NOMO-1 treated with DMSO at 0.1 percent for 48 hours (cell line): ENCODE results near the gene SH3RF3.

Experiments used
- DNase-seq: peaks from one replicate; lab custom pipeline; 2025; ENCODE audit not compliant: unreplicated experiment; lab: John Stamatoyannopoulos, UW

Gene SH3RF3

DNA sequence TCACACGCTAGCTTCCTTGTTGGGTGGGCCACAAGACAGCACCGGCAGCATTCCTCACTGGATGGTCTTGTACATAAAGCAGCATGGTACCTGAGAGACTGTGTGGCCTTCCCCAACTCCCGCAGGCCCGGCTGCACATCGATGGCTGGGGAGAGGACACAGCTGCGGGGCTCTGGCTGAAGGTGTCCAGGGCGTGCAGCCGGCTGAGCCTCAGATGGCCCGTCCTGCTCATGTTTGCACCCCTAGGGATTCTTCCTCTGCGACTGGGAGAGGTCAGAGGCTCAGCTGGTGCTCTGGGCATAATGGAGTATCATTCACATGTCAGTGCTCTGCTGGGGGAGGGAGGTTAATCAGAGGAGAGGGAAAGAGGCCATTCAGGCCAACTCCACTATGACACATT is 276.9 kb downstream of the SH3RF3 start:
- no peak for DNase-seq

DNA sequence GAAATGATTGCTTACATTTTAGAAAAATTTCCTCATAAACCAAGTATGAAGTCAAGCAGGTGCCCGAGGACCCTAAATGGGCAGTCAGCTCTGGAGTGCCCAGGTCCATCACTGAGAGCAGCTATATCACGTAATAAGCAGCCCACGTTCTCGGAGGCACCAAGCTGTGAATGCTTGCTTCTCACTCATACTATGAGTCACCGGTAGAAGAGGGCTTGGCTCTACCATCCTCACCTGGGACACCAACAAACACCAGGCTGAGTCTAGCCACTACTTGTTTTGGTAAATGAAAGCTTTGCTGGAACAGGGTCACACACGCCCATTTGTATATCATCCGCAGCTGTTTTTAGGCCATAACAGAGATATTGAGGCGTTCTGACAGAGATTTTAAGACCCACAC is 277.3 kb downstream of the SH3RF3 start:
- no peak for DNase-seq

DNA sequence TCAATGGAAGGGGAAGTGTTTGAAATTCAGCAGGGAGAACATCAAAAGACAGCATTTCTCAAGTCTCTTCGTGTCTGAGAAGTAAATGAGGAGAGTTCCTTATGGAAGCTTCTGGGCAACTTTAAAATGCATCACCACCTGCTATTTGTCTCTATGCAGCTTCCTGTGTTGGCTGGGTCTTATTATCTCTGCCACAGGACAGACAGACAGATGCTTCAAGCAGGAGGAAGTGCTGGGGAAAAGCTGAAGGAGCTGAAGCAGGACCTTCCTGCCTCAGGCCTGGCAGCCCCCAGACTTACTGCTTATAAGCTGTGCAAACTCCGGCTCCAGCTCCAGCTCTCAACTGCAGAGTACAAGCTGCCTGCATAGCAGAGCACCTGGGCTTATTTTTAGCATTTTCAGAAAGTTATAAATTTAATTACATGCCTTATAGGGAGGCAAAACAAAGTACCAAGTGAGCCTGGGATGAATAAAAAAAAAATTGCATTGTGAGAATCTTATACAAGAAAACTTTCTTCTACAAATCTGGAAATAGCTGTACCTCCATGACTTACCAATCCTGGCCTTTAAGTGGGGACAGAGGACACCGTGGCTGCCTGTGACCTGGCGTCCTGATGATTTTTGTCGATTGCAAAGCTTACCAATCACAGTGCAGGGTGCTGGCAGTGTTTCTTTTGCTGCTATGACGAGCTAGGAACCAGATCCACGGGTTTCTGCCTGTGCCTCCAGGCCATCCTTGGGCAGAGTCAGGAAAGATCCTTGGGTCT is 278.5 kb downstream of the SH3RF3 start:
- no peak for DNase-seq

DNA sequence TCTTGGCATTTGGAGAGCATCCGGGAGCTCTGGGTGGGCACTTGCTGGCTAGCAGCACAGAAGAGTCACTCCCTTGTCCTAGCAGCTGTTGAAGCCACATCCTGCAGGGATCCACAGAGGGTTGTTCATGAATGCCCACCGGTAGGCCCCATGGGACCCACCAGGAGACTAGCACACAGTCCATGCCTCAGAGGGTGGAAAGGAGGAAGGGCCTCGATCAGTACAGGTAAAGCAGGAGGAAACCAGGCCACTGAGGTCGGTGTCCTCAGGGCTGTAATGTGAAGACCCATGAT is 279.0 kb downstream of the SH3RF3 start:
- DNase-seq: no peak

DNA sequence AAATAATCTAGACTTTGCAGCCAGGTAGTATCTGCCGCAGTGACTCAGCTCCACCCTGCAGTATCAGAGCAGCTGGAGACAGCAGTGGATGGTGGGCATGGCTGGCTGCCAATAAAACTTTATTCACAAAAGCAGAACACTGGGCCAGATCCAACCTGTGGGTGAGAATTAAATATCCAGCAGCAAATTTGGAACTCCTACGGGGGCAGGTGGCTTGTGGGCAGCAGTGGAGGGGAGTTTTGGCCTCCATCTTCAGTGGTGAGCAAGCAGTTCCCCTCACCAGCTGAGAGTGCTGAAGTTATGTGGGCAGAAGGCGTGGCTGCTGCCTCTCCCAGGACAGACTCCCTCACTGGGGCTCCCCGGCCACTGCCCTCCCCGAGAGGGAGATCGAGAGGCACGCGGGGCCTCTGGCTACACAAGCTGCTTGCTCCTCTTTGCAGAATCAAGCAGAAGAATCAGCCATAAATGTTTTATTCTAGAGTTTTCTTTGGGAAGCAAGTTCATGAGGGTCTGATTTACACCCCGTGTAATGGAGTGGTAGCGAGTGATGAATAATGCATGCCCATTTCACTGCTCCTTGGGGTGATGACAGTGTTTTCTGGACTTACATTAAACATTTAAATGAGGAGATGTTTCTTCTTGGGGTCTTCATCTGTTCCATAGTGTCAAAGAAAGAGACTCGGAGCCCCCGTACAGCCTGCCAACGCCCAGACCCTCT is 280.5 kb downstream of the SH3RF3 start:
- no peak for DNase-seq

DNA sequence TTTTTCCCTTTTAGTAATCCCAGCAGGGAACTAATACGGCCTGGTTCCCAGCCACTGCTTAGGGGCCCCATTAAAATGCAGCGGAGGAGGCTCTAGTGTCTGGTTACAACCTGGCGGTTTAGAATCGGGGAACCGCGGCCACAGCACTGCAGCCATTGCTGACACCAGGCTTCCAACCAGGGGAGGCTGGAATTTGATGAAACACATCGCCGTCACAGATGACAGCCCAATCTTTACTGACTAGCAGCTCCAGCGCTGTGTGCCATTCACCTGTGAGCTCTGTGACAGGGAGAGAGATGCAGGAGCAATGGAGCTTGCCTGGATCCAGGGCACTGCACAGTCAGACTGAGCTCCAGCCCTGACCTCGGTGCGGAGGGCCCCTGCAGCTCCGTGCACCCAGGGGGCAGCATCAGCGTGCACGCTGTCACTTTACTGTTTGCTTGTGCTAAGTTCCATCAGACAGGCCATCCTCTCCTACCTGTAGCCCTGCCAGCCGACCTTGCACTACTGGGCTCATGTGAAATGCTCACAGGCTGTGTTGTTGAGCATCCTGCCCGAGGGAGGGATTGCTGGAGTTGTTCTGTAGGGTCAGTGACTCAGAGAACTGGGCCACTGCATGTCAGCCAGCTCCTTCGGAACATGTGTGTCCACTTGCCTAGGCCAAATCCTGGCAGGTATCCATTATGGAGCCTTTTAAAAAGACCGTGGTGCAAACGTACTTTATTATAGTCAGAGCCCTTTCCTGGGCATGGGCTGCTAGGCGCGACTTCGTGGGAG is 281.2 kb downstream of the SH3RF3 start:
- DNase-seq: no peak

DNA sequence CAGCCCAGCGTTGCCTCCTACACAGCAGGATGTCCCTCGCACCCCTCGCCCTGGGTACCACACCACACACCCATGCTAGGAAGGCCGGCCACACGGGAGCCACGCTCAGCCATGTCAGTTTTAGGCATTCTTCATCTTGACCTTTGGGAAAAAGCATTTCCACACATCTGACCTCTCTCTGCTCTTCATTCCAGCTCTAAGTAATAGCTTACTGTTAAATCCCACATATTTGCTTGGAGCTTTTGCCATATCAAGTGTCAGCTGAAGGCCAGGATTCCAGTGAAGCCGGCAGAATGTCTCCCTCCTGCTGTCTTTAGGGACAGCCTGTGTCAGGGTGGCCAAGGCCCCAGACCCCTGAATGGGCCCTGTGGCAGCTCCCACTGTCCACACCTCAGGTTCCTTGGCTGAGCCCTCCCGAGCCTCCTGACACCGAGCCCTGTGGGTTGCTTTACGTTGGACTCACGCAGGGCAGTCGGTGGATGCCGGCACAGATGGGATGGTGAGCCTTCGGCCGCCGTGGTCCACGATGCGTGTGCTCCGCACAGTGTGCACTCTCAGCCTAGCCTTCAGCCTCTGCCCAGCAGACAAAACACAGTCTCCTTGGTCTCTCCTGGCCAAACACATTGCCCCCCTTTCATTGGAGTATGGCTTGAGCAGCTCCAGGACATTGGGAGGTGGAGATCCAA is 282.8 kb downstream of the SH3RF3 start:
- DNase-seq: no peak

DNA sequence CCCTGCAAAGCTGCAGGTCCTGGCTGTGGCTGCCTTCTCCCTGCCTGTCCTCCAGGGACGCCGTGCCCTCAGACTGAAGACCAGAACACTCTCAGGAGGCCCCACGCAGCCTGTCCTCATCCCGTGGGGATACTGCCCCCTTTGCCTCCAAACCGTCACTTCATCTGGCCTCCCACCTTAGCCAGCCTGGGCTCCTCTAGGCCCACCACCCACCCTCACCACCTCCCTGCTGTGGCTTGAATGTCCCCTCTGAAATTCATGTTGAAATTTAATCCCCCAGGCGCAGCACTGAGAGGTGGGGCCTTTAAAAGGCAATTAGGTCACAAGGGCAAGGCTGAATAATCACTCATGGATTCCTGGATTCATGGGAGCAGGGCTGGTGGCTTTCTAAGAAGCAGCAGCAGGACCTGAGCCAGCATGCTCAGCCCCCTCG is 286.6 kb downstream of the SH3RF3 start:
- DNase-seq: no peak

DNA sequence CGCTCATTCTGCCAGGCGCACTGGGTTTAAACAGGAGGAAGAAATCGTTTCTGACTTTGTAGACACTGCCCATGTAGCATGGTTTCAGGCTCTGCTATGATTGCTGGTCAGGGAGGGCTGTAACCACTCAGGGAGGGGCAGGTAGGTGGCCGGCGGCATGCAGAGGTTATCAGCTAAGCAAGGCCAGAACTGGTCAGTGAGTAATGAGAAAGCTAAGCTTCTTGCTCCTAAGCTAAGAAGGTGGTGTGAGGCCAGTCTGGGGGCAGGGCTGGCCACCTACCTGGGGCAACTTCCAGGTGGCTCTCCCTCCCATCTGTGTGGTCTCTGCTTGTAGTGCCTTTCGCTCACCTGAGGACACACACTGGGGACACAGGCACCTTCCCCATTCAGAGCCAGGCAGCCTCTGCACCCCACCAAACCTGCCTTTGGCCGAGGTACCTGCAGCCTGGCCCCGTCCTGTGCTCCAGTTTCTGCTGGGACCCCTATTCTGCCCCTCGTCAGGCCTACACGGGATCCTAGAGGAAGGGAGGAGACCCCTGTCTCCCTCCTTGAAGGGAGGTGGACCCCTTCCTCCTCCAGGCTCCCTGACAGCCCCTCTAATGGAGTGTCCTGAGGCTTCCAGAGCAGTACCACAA is 288.8 kb downstream of the SH3RF3 start:
- DNase-seq: no peak

DNA sequence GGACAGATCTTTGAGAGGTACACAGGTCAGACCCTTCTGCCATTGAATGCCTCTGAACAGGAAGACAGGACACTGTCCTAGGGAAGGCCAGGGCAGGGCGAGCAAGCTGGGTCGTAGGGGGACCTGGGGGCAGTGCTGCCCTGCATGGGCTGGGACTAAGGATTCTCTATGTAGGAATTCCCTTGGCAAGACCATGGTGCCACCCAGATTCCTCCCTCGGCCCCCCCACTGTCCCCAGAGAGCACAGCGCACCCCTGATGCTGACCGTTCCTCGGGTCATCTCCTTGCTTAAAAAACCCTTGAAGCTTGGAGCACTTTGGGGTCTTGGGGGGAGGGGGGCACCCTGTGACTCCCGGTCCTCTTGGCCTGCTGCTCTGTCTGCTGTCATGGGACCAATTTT is 289.7 kb downstream of the SH3RF3 start:
- DNase-seq: no peak

DNA sequence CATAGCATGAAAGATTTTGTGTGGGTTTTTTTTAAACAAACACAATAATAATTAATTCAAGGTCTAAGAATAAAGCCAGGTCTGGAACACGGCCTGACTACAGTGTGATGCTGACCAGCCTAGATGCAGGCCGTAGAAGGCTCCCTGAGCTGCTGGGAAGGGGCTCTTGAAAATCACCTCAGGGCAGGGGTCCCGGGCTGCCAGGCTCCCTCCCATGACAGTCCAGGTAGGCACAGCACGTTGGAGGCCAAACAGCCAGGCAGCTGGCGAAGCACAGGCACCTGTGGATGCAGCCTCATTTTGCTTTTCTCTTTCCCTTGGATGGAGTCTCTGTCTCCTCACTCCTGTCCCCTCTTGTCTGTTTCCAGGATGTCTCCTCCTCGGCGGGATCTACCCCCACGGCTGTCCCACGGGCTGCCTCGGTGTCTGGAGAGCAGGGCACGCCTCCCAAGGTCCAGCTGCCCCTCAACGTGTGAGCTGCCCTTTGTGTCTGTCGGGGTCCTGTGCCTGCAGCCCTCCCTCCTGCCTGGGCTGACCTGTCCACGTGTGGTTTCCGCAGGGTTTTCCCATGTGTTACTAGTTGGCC is 290.3 kb downstream of the SH3RF3 start:
- no peak for DNase-seq

DNA sequence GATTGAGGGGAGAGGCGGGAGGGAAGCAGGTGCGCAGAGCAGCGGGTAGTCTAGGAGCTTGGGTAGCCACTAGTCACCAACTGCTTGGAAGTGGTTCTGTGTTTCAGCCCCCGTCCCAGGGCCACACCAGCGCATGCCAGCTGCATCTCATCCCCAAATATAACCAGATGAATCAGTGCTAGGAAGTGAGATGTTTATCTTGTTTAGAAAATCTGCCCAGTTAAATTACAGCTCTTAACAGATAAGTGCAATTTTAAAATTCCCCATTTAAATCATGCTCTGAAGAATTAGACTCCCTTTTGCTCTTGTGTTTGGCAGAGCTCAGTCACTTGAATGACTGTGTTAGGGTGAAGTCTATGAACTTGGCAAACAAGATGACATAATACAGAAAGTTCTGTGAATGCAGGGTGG is 291.0 kb downstream of the SH3RF3 start:
- no peak for DNase-seq

DNA sequence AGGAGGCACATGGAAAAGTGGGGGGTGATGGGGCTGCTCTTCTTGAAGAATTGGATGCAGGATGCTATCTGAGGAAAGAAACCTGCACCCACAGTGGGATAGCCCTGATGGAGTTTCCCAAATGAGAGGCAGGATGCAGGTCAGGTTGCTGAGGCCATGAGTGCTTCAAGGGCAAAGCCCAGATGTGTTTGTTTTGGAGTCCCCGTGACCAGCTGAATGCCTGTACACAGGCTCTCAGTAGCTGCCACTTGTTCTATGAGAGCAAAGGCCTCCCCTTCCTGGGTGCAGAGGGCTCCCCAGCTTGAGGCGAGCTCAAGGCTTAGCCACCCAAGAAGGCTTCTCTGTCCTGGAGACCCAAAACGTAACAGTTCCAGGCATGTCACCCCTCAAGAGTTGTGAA is 292.1 kb downstream of the SH3RF3 start:
- no peak for DNase-seq

DNA sequence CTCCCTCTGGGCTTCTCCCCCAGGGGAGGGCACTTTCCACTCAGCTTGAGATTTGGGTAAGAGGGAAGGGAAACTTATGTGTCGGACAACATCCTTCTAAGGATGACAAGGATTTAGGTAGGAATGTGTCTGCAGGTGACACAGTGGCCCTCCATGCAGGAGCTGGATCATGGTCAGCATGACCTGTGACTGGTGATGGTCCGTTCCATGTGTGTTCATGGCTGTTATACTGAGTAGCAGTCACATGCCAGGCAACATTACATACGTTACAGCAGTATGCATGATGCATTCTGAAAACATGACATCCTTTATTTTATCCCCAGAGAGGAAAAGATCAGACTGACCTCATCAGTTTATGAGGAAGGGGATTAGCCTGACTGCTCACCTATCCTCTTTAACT is 292.6 kb downstream of the SH3RF3 start:
- no peak for DNase-seq

DNA sequence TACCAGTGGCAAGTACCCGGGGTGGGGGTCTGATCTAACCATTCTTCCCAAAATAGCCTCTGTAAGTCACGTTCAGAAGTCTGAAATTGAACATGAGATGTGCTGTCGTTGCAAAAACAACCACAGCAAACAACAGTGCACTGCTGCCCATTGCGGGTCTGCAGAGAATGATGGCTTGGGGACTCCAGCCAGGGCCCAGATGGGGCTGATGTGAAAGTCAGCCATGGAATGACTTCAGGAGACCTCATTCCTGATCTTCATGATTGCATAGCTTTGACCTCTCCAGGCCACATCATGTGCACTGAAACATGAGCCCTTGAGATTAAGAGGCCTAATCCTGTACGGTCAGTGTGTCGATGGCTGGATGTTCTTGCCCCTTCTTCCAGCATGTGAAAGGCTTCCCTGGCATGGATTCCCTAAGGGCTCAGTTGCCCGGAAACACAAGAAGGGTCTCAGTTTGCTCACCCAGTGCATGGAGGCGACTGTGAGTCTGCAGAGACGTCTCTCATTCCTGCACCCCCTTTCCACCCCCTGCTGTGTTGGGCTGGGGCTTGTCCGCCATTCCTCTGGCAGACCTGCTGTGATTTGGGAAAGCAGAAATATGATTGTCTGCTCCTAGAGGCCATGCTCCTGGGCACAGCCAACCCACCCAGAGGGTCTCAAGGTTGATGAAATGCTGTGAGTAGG is 293.2 kb downstream of the SH3RF3 start:
- no peak for DNase-seq

DNA sequence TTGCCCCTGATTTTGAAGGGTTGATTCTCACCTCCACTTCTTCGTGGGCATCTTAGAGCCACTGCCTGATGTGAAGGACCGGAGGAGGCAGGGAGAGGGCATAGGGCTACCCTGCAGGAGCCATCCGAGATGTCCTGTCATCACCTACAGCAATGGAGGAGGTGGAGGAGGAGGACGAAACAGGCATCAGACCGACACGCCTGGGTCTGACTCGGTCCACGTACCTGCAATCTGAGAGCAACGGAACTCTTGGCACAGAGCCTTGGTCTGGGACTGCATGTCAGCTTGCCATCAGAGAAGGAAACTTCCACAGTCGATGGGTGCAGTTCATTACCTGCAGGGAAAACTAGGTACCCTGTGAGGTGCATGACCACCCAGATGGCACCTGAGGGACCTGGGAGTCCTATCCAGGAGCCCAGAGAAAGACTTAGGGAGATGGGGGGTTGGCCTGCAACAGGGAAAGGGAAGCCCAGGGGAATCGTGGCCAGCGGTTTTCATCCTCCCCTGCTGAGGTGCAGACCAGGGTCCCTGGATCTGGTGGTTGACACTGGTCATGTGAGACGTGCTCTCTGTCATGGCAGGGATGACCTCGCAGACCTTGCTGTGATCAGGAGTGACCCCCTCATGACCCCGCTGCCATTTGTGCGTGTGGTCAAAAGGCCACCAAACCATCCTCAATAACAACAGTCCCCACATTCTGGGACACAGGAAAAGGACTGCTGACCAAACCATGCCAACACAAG is 293.9 kb downstream of the SH3RF3 start:
- no peak for DNase-seq

DNA sequence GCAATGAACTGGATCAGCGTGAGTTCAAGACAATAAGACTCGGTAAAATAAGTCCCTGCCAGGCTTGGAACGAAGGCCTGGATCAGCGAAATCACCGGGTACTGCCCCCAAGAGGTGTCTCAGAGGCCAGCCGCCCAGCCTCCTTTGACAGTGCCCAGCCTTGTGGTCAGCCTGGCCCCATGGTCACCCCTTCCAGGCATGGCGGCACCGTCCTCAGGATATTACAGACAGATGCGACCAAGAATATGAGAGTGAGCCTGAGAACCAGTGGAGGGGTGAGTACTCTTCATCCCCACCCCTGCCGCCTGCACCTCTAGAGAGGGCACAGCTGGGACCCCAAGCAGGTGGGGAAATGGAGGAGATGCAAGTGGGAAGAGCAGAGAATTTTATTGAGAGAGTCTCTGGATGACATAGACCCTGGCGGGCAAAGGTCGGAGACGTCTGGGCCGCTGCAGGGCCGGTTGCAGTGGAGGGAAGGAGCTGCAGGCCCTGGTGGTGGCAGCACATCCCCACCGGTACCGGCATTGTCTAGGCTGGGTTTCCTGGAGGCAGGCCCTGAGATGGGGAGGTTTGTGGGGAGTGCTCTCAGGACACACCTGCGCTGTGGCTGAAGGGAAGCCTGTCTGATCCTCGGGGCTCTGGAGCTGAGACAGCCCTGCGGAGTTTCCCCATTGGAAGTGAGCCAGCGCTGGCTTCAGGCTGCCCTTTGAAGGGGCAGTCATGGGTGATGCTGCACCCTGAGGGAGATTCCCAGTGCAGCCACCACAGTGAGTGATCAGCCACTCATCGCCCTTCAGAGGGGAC is 294.8 kb downstream of the SH3RF3 start:
- no peak for DNase-seq

DNA sequence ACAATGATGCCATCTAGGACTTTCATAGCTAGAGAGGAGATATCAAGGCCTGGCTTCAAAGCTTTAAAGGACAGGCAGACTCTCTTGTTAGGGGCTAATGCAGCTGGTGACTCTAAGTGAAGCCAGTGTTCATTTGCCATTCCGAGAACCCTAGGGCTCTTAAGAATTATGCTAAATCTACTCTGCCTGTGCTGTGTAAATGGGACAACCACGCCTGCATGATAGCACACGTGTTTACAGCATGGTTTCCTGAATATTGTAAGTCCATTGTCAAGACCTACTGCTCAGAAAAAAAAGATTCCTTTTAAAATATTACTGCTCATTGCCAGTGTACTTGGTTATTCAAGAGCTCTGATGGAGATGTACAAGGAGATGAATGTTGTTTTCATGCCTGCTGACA is 296.4 kb downstream of the SH3RF3 start:
- DNase-seq: no peak

DNA sequence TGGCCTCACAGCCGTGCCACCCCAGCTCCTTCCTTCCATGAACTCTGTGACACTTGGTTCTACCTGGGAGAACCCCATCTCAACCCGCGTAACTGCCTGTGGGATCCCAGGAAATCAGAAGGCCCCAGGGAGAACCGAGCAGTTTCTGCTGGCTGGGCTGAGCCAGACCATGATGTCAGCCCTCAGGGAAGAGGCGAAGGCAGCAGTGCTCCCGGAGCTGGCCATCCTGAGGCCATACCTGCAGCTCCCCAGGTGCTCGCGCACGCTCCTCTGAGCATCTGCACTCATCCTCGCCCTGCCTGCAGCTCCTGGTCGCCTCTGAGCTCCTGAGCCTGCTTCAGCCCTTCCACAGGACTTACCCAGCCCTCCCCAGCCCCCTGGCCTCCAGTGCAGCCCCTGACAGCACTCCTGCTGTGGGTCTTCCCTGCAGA is 298.7 kb downstream of the SH3RF3 start:
- DNase-seq: no peak
